B cell (primary cell): ENCODE measurements around the gene C1QTNF6. TPM values are rescaled to one million over a fixed set of nuclear protein-coding genes. Genes with fewer than 3 reads are reported as not detected.

Experiments
- ATAC-seq: fragments of 200-7000 bp; cut with Tn5 transposase; one replicate; pipeline ENCODE4 v1.10.0; 2021; ENCODE audit warnings: low read depth, mild to moderate bottlenecking, moderate number of reproducible peaks, moderate library complexity
- CTCF ChIA-PET: fragments of 350-600 bp; sonication (Branson Sonifier 250); formaldehyde crosslinking; loops from one replicate; lab custom pipeline; 2021; ENCODE audit warnings: antibody characterized with exemption, inconsistent platforms; lab: Charles Lee
- POLR2A ChIA-PET: fragments of 350-600 bp; sonication (Branson Sonifier 250); formaldehyde crosslinking; loops from one replicate; lab custom pipeline; 2021; ENCODE audit warnings: antibody characterized with exemption; lab: Charles Lee
- DNase-seq: peaks from one replicate; pipeline ENCODE4 v3.0.0; 2013
- H2AFZ ChIP-seq: 2 replicates; pipeline ENCODE4 v1.6.1; 2012; ENCODE audit warnings: mild to moderate bottlenecking, low read depth, low read length; ENCODE audit not compliant: insufficient read depth, poor library complexity, severe bottlenecking
- H3K27ac ChIP-seq, 2 donors: 1 replicate in 1 of 2; 2 replicates in 1 of 2; pipeline ENCODE4 v1.5.1; 2012 to 2013; ENCODE audit warnings: low read length in 2 of 2, mild to moderate bottlenecking in 2 of 2, moderate library complexity in 1 of 2
- H3K27me3 ChIP-seq, 4 experiments: fragments of 200-600 bp in 1 of 4; sonication (generic) in 1 of 4; replicated peaks in 1 of 4; 1 replicate in 2 of 4; 2 replicates in 2 of 4; pipeline versions ENCODE4 v1.6.1 to v1.7.0; 2013 to 2016; ENCODE audit warnings: low read length in 3 of 4, mild to moderate bottlenecking in 2 of 4, mixed read lengths in 1 of 4, moderate library complexity in 1 of 4; ENCODE audit not compliant: insufficient read depth in 4 of 4, control insufficient read depth in 3 of 4; ENCODE audit errors: control extremely low read depth in 1 of 4
- H3K36me3 ChIP-seq, 2 experiments: replicated peaks in 1 of 2; 1 replicate in 1 of 2; 2 replicates in 1 of 2; pipeline versions ENCODE4 v1.6.1 to v1.7.1; 2013; ENCODE audit warnings: low read length in 1 of 2; ENCODE audit not compliant: insufficient read depth in 2 of 2, control insufficient read depth in 1 of 2; ENCODE audit errors: control extremely low read depth in 1 of 2, extremely low read depth in 1 of 2
- H3K4me1 ChIP-seq, 2 donors: fragments of 200-600 bp in 1 of 2; sonication (generic) in 1 of 2; 1 replicate in 1 of 2; 2 replicates in 1 of 2; pipeline versions ENCODE4 v1.5.1 to v1.6.1; 2013 to 2017; ENCODE audit warnings: low read length in 2 of 2; ENCODE audit not compliant: control insufficient read depth in 2 of 2, insufficient read depth in 2 of 2
- H3K4me2 ChIP-seq: replicated peaks from 2 replicates; pipeline ENCODE3; 2012; ENCODE audit warnings: mild to moderate bottlenecking, low read depth, low read length; ENCODE audit not compliant: poor library complexity, severe bottlenecking
- H3K4me3 ChIP-seq, 5 experiments: fragments of 200-600 bp in 1 of 5; sonication (generic) in 1 of 5; 1 replicate in 3 of 5; 2 replicates in 2 of 5; pipeline versions ENCODE4 v1.5.1 to v1.7.0; 2011 to 2016; ENCODE audit warnings: low read length in 4 of 5, mild to moderate bottlenecking in 4 of 5, low read depth in 2 of 5, control low read depth in 1 of 5, moderate library complexity in 1 of 5; ENCODE audit not compliant: insufficient read depth in 1 of 5; ENCODE audit errors: control extremely low read depth in 1 of 5, extremely low read depth in 1 of 5
- H3K79me2 ChIP-seq: fragments of 200-600 bp; sonication (generic); one replicate; pipeline ENCODE4 v1.6.0; 2016; ENCODE audit warnings: low read length; ENCODE audit not compliant: control insufficient read depth, insufficient read depth
- H3K9ac ChIP-seq: fragments of 200-600 bp; sonication (generic); 2 replicates; pipeline ENCODE4 v1.6.1; 2017; ENCODE audit warnings: mild to moderate bottlenecking, low read length, moderate library complexity
- H3K9me3 ChIP-seq, 3 donors: one replicate each; pipeline versions ENCODE4 v1.6.1 to v1.7.1; 2013; ENCODE audit warnings: low read length in 2 of 3; ENCODE audit not compliant: control insufficient read depth in 2 of 3, insufficient read depth in 1 of 3; ENCODE audit errors: control extremely low read depth in 1 of 3
- H4K20me1 ChIP-seq: 2 replicates; pipeline ENCODE4 v1.6.0; 2012; ENCODE audit warnings: mild to moderate bottlenecking, low read length; ENCODE audit not compliant: insufficient read depth, control insufficient read depth, poor library complexity, severe bottlenecking
- H3K27ac Mint-ChIP-seq: one replicate; pipeline ENCODE4 v1.8.0; 2021; ENCODE audit warnings: mixed read lengths
- H3K27me3 Mint-ChIP-seq: one replicate; pipeline ENCODE4 v1.8.0; 2021; ENCODE audit warnings: mixed read lengths
- H3K4me1 Mint-ChIP-seq: one replicate; pipeline ENCODE4 v1.8.0; 2021; ENCODE audit warnings: mixed read lengths
- H3K4me3 Mint-ChIP-seq: one replicate; pipeline ENCODE4 v1.8.0; 2021; ENCODE audit warnings: mixed read lengths
- H3K9me3 Mint-ChIP-seq: one replicate; pipeline ENCODE4 v1.8.0; 2022; ENCODE audit warnings: mixed read lengths; ENCODE audit not compliant: insufficient read depth
- CTCF ChIP-seq: fragments of 200-600 bp; IDR thresholded peaks from one replicate; pipeline ENCODE4 v1.8.0; 2022; ENCODE audit warnings: antibody characterized with exemption, mild to moderate bottlenecking
- EZH2 ChIP-seq: IDR thresholded peaks from 2 replicates; pipeline ENCODE4 v1.6.1; 2012; ENCODE audit warnings: borderline replicate concordance, low read depth, mild to moderate bottlenecking, moderate library complexity, low read length; ENCODE audit not compliant: insufficient read depth, poor library complexity, severe bottlenecking
- WGBS: methylation state at CpG from one replicate; pipeline ENCODE4 v1.1.5; 2013; ENCODE audit warnings: missing lambda C conversion rate; ENCODE audit not compliant: insufficient coverage; 5-methylcytosine and 5-hydroxymethylcytosine counted together
- intact Hi-C: fragments of 100-400 bp; cut with micrococcal nuclease; formaldehyde crosslinking; loops from one replicate; pipeline ENCODE4 v1.10.0; 2022
- polyA plus RNA-seq: library from polyadenylated mRNA; depleted of rRNA; stranded (reverse); fragments of >200 nt; gene quantifications from 2 replicates; pipeline ENCODE4 v1.2.3, GENCODE V29; 2012
- total RNA-seq, 2 donors: library from RNA; stranded (reverse); fragments of 120-200 nt in 1 of 2; gene quantifications; 1 replicate in 1 of 2; 2 replicates in 1 of 2; pipeline versions ENCODE4 v1.2.3 to v1.2.4, GENCODE V29; 2013 to 2022

The C1QTNF6 gene
- total and polyA plus RNA-seq, 2 donors (not counting 1 experiment from before 2014, with no cell fraction given), result 18.5 to 33.9 TPM

GRCh38 chr22:37235897-37236607 is 48.0 kb upstream of the C1QTNF6 start:
- CTCF ChIA-PET, result interaction anchor here (10.1 kb wide), 1 partner anchor 15 kb away, joined by 129 read pairs; no protein-coding TSS in a partner anchor
- POLR2A ChIA-PET, result interaction anchor here (1.3 kb wide), 1 partner anchor 12 kb away, joined by 3 read pairs; no protein-coding TSS in a partner anchor
- H4K20me1 ChIP-seq, result peaks cover 85% of the 10 kb centered on the region
- H3K4me2 ChIP-seq, result peak overlapping the region; percentile 47
- DNase-seq (no peak), ATAC-seq (no peak)
- no peak overlapping the region for H2AFZ ChIP-seq
- Mint-ChIP-seq H3K27me3 (no peaks in the 10 kb centered on the region), H3K4me3 (peak overlapping the region; percentile 78), H3K27ac (peak overlapping the region; percentile 96), H3K4me1 (peaks cover 96% of the 10 kb centered on the region), H3K9me3 (no peaks in the 10 kb centered on the region)
- H3K36me3 ChIP-seq, result peaks cover 2 to 96% of the 10 kb centered on the region in 2 experiments
- H3K9ac ChIP-seq, result peak overlapping the region; percentile 5
- no peaks in the 10 kb centered on the region for H3K27me3 ChIP-seq
- 90% methylated on average over 2 of the region's 3 CpGs for WGBS
- TF ChIP-seq EZH2 (no peak), CTCF (no peak)
- no peak overlapping the region for H3K4me3 ChIP-seq
- H3K9me3 ChIP-seq, result no peaks in the 10 kb centered on the region
- peak overlapping the region; percentile 73 to 86 for H3K27ac ChIP-seq
- peaks cover 93% of the 10 kb centered on the region for H3K79me2 ChIP-seq
- H3K4me1 ChIP-seq, result peaks cover 89 to 99% of the 10 kb centered on the region in 2 donors
- intact Hi-C loops, result no loop called here
